ENCODE measurements around the gene PBX2. TPM values are rescaled to one million over a fixed set of nuclear protein-coding genes. Genes with fewer than 3 reads are reported as not detected.

PBX2 gene
- total RNA-seq, 1 experiment from 2014 or later, result 130 TPM

DNA sequence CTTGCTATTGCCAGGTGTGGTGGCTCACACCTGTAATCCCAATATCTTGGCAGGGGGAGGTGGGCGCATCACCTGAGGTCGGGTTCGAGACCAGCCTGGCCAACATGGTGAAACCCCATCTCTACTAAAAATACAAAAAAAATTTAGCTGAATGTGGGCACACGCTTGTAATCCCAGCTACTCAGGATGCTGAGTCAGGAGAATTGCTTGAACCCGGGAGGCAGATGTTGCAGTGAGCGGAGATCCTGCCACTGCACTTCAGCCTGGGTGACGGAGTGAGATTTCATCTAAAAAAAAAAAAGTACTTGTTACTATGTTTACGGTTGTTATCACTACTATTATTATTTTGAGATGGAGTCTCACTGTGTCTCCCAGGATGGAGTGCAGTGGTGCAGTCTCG lies 33.1 kb downstream of the PBX2 start:
- no peak for TF ChIP-seq KAT7 (CRISPR knock-in tag; IDR thresholded peaks at IDR 0.05; ENCODE audit: borderline replicate concordance)
- no peak for TF ChIP-seq TP53 (CRISPR knock-in tag; IDR thresholded peaks at IDR 0.05)
- TF ChIP-seq MYBL2 (CRISPR knock-in tag; IDR thresholded peaks at IDR 0.05), result no peak
- TF ChIP-seq ZNF317 (CRISPR knock-in tag; IDR thresholded peaks at IDR 0.05; ENCODE audit: borderline replicate concordance, low read depth), result no peak
- no peak for TF ChIP-seq CBFB (CRISPR knock-in tag; IDR thresholded peaks at IDR 0.05; ENCODE audit: low read depth)
- TF ChIP-seq, protein P1, sequence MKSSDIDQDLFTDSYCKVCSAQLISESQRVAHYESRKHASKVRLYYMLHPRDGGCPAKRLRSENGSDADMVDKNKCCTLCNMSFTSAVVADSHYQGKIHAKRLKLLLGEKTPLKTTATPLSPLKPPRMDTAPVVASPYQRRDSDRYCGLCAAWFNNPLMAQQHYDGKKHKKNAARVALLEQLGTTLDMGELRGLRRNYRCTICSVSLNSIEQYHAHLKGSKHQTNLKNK (CRISPR knock-in tag; IDR thresholded peaks at IDR 0.05), result no peak
- no peak for TF ChIP-seq ATF1 (CRISPR knock-in tag; IDR thresholded peaks at IDR 0.05)
- TF ChIP-seq, protein P2, sequence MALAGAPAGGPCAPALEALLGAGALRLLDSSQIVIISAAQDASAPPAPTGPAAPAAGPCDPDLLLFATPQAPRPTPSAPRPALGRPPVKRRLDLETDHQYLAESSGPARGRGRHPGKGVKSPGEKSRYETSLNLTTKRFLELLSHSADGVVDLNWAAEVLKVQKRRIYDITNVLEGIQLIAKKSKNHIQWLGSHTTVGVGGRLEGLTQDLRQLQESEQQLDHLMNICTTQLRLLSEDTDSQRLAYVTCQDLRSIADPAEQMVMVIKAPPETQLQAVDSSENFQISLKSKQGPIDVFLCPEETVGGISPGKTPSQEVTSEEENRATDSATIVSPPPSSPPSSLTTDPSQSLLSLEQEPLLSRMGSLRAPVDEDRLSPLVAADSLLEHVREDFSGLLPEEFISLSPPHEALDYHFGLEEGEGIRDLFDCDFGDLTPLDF (CRISPR knock-in tag; IDR thresholded peaks at IDR 0.05), result no peak
- TF ChIP-seq, protein P3, sequence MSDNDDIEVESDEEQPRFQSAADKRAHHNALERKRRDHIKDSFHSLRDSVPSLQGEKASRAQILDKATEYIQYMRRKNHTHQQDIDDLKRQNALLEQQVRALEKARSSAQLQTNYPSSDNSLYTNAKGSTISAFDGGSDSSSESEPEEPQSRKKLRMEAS (CRISPR knock-in tag; IDR thresholded peaks at IDR 0.05), result no peak
- no peak for DNase-seq (ENCODE audit: low spot score)
- Mint-ChIP-seq H3K27me3 (ENCODE audit: low read depth) (peaks cover 12% of the 10 kb centered on the region), H3K36me3 (peaks cover 26% of the 10 kb centered on the region), H3K27ac (no peak overlapping the region), H3K9me3 (no peaks in the 10 kb centered on the region), H3K4me1 (peaks cover 18% of the 10 kb centered on the region), H3K4me3 (no peak overlapping the region)
- ChIA-PET CTCF (interaction anchor here (0.7 kb wide), 1 partner anchor 10 kb away, joined by 3 read pairs; no protein-coding TSS in a partner anchor), POLR2A (no interaction called here)
- ATAC-seq, result no peak

DNA sequence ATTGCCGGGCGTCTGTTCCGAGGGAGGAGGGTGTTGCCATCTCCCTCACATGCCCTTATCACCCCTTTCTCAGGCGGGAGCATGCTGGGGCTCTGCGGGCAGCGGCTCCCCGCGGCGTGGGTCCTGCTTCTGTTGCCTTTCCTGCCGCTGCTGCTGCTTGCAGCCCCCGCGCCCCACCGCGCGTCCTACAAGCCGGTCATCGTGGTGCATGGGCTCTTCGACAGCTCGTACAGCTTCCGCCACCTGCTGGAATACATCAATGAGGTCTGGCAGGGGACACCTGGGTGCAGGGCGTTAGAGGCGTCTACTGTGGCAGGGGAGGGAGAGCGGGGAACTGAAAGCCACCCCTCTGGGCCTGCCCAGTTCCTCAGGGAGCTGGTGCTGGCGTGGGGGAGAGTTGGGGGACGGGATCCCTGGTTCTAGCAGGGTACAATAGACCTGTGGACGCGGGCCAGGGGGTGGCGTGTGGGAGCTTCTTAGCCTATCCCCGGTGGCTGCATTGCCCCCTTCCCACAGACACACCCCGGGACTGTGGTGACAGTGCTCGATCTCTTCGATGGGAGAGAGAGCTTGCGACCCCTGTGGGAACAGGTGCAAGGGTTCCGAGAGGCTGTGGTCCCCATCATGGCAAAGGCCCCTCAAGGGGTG lies 35.4 kb downstream of the PBX2 start:
- H3K4me1 Mint-ChIP-seq, result peaks cover 33% of the 10 kb centered on the region
- peak; percentile 23 for ATAC-seq
- ChIA-PET POLR2A (interaction anchor here (0.5 to 1.0 kb wide), 4 partner anchors 11 to 59 kb away, joined by 3 to 8 read pairs (median 4); no protein-coding TSS in a partner anchor), CTCF (interaction anchor here (0.6 to 1.3 kb wide), 8 partner anchors 10 to 800 kb away, joined by 3 to 9 read pairs (median 5); partner anchors contain the start of genes ATF6B and EGFL8)
- H3K27ac Mint-ChIP-seq, result peak overlapping the region; percentile 99
- peak; percentile 68 for DNase-seq (ENCODE audit: low spot score)
- no peaks in the 10 kb centered on the region for H3K9me3 Mint-ChIP-seq
- no peak for TF ChIP-seq CREB1 (CRISPR knock-in tag; IDR thresholded peaks at IDR 0.05)
- TF ChIP-seq, protein P4, sequence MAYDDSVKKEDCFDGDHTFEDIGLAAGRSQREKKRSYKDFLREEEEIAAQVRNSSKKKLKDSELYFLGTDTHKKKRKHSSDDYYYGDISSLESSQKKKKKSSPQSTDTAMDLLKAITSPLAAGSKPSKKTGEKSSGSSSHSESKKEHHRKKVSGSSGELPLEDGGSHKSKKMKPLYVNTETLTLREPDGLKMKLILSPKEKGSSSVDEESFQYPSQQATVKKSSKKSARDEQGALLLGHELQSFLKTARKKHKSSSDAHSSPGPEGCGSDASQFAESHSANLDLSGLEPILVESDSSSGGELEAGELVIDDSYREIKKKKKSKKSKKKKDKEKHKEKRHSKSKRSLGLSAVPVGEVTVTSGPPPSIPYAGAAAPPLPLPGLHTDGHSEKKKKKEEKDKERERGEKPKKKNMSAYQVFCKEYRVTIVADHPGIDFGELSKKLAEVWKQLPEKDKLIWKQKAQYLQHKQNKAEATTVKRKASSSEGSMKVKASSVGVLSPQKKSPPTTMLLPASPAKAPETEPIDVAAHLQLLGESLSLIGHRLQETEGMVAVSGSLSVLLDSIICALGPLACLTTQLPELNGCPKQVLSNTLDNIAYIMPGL (CRISPR knock-in tag; IDR thresholded peaks at IDR 0.05), result peak; percentile 66; the same call in 1 of the 2 replicates
- no peak for TF ChIP-seq SP1 (CRISPR knock-in tag; conservative IDR thresholded peaks at IDR 0.05)
- no peak for TF ChIP-seq TCF7 (CRISPR knock-in tag; IDR thresholded peaks at IDR 0.05; ENCODE audit: low read depth)
- TF ChIP-seq NFE2L1 (CRISPR knock-in tag; IDR thresholded peaks at IDR 0.05), result 0 out of 2 replicates have a peak, but pooled peaks have one; percentile 40
- no peak for TF ChIP-seq NR3C1 (CRISPR knock-in tag; conservative IDR thresholded peaks at IDR 0.05; ENCODE audit: low read depth)
- TF ChIP-seq PRRX2 (CRISPR knock-in tag; IDR thresholded peaks at IDR 0.05), result no peak
- TF ChIP-seq ZNF263 (CRISPR knock-in tag; IDR thresholded peaks at IDR 0.05; ENCODE audit: low read depth), result no peak
- peaks cover 32% of the 10 kb centered on the region for H3K27me3 Mint-ChIP-seq (ENCODE audit: low read depth)
- H3K4me3 Mint-ChIP-seq, result peak overlapping the region; percentile 100
- peaks cover 26% of the 10 kb centered on the region for H3K36me3 Mint-ChIP-seq
